ENCODE results near the gene PNKP.

The PNKP gene

GRCh38 chr19:49908480-49909420 lies 41.4 kb upstream of the PNKP start:
- no peak for DNase-seq (ENCODE audit: low read depth)
- no peak for TF ChIP-seq CTCF (conservative IDR thresholded peaks at IDR 0.05; ENCODE audit: low read depth, low read length)
- H3K4me3 ChIP-seq (ENCODE audit: low read length), result no peak overlapping the region

GRCh38 chr19:49907745-49908446 lies 40.5 kb upstream of the PNKP start:
- no peak for TF ChIP-seq CTCF (conservative IDR thresholded peaks at IDR 0.05; ENCODE audit: low read depth, low read length)
- no peak overlapping the region for H3K4me3 ChIP-seq (ENCODE audit: low read length)
- no peak for DNase-seq (ENCODE audit: low read depth)

- no peak for DNase-seq (ENCODE audit: low read depth)
- TF ChIP-seq CTCF (conservative IDR thresholded peaks at IDR 0.05; ENCODE audit: low read depth, low read length), result no peak
- H3K4me3 ChIP-seq (ENCODE audit: low read length), result no peak overlapping the region
Observed at GRCh38 chr19:49906879-49907564, 39.6 kb upstream of the PNKP start.

GRCh38 chr19:49904136-49904535 lies 36.8 kb upstream of the PNKP start:
- TF ChIP-seq CTCF (conservative IDR thresholded peaks at IDR 0.05; ENCODE audit: low read depth, low read length), result no peak
- no peak for DNase-seq (ENCODE audit: low read depth)
- H3K4me3 ChIP-seq (ENCODE audit: low read length), result no peak overlapping the region

- DNase-seq (ENCODE audit: low read depth), result no peak
- H3K4me3 ChIP-seq (ENCODE audit: low read length), result no peak within 1 kb of the TSS
- no peak for TF ChIP-seq CTCF (conservative IDR thresholded peaks at IDR 0.05; ENCODE audit: low read depth, low read length)
Observed at GRCh38 chr19:49896863-49897621, 29.7 kb upstream of the PNKP start, which contains the start of gene IL4I1. TSS of gene IL4I1 (minus strand) at chr19:49896887. CDS start at chr19:49896160, 727 bp downstream.

GRCh38 chr19:49895566-49896297 lies 28.4 kb upstream of the PNKP start:
- H3K4me3 ChIP-seq (ENCODE audit: low read length), result no peak overlapping the region
- TF ChIP-seq CTCF (conservative IDR thresholded peaks at IDR 0.05; ENCODE audit: low read depth, low read length), result no peak
- DNase-seq (ENCODE audit: low read depth), result no peak
